ENCODE results near the gene CYP27C1.

DNA sequence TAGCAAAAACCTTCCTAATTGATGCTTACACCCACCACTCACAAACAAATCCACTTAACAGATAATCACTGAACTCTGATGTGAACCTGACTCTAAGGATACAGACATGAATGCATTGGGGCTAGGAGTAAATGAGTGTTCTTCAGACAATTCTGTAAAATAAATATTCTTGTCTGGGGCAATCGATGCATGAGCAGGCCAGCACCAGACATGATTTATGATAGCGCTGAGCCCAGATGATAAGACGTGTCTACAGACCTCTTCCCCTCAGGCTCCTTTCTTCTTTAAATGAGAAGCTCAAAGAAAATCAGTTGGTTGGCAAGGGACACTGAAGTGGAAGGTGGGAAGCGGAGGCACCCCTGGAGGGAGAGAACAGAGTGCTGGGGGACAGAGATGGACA lies 85.9 kb downstream of the CYP27C1 start:
- no peak for TF ChIP-seq CTCF (IDR thresholded peaks at IDR 0.05; ENCODE audit: low read depth, low read length, poor library complexity, severe bottlenecking)
- no peak for TF ChIP-seq EZH2phosphoT487 (IDR thresholded peaks at IDR 0.05; ENCODE audit: borderline replicate concordance, low read length)
